ENCODE measurements around the gene UNC45B. TPM values are rescaled to one million over a fixed set of nuclear protein-coding genes. Genes with fewer than 3 reads are reported as not detected.

UNC45B gene
- total RNA-seq, 1 experiment from 2014 or later: 0.22 TPM

GRCh38 chr17:35162755-35163154 is 15.1 kb downstream of the UNC45B start:
- TF ChIP-seq CTCF (conservative IDR thresholded peaks at IDR 0.05): no peak
- Histone ChIP-seq H3K79me2 (ENCODE audit: insufficient read depth, low read length) (no peaks in the 10 kb centered on the region), H3K9me3 (ENCODE audit: control insufficient read depth, low read depth, low read length) (no peaks in the 10 kb centered on the region), H3K27ac (ENCODE audit: insufficient read length, low read depth, low read length) (no peak overlapping the region), H3K18ac (ENCODE audit: insufficient read length, low read depth, low read length) (no peak overlapping the region), H3K4ac (ENCODE audit: low read depth, low read length) (no peak overlapping the region), H2AK5ac (ENCODE audit: insufficient read length, low read length) (no peak overlapping the region), H3K23ac (ENCODE audit: insufficient read length, low read depth, low read length) (no peak overlapping the region), H3K27me3 (ENCODE audit: insufficient read depth, low read length) (no peaks in the 10 kb centered on the region), H4K5ac (ENCODE audit: insufficient read length, low read depth, low read length) (no peak overlapping the region), H2AFZ (ENCODE audit: low read length) (no peak overlapping the region), H3K4me1 (ENCODE audit: insufficient read depth, low read length) (no peaks in the 10 kb centered on the region; the same call in 1 of the 2 replicates), H4K8ac (replicated peaks; ENCODE audit: insufficient read length, low read depth, low read length) (no peak overlapping the region), H3K79me1 (ENCODE audit: insufficient read depth, low read depth, low read length, poor library complexity, severe bottlenecking) (no peaks in the 10 kb centered on the region), H2BK20ac (ENCODE audit: low read depth, low read length, poor library complexity, severe bottlenecking) (no peak overlapping the region), H3K14ac (ENCODE audit: insufficient read depth, low read length) (no peak overlapping the region), H2BK5ac (ENCODE audit: insufficient read length, low read length) (no peak overlapping the region), H4K20me1 (ENCODE audit: control insufficient read depth, insufficient read depth, insufficient read length) (no peaks in the 10 kb centered on the region), H2BK12ac (ENCODE audit: insufficient read length, low read depth, low read length) (no peak overlapping the region), H3K9ac (ENCODE audit: extremely low read depth, insufficient read length, low read length) (no peak overlapping the region), H3T11ph (ENCODE audit: low read length) (no peak overlapping the region), H2BK120ac (ENCODE audit: low read depth, low read length, poor library complexity, severe bottlenecking) (no peak overlapping the region), H4K91ac (ENCODE audit: insufficient read length, low read depth, low read length) (no peak overlapping the region), H3K4me2 (ENCODE audit: insufficient read depth, insufficient read length, low read length) (no peak overlapping the region), H2BK15ac (ENCODE audit: low read depth, low read length) (no peak overlapping the region), H3K23me2 (ENCODE audit: insufficient read length, low read depth, low read length, poor library complexity, severe bottlenecking) (no peaks in the 10 kb centered on the region), H3K56ac (ENCODE audit: insufficient read length, low read depth, low read length) (no peak overlapping the region)
- DNase-seq: no peak
- Mint-ChIP-seq H3K27me3 (ENCODE audit: low read depth) (no peaks in the 10 kb centered on the region; the same call in 1 of the 2 replicates), H3K4me1 (peaks cover 7 to 8% of the 10 kb centered on the region in 2 experiments), H3K36me3 (ENCODE audit: insufficient read depth in 1 of 3, low read depth in 3 of 3) (no peaks in the 10 kb centered on the region), H3K9me3 (no peaks in the 10 kb centered on the region), H3K27ac (no peak overlapping the region), H3K4me3 (no peak overlapping the region)
- WGBS (ENCODE audit: extremely low coverage, insufficient read length, low lambda C conversion rate): no CpG with 5 or more reads among the region's 4 CpGs

Data from H9 (cell line).